H1 (cell line): ENCODE measurements around the gene CWH43. TPM values are rescaled to one million over a fixed set of nuclear protein-coding genes. Genes with fewer than 3 reads are reported as not detected.

Source experiments
- ASH2L ChIP-seq: fragments of 200-600, 300-600 bp; sonication (generic); IDR thresholded peaks from one replicate; pipeline ENCODE4 v1.7.1; 2017; ENCODE audit warnings: low read length
- BACH1 ChIP-seq: IDR thresholded peaks from 2 replicates; pipeline ENCODE4 v1.6.1; 2012; ENCODE audit warnings: low read length, improper control_type of control experiment
- BCL11A ChIP-seq, 2 experiments: IDR thresholded peaks; one replicate each; pipeline ENCODE4 v1.6.1; 2011; ENCODE audit warnings: low read depth in 2 of 2, low read length in 2 of 2, mild to moderate bottlenecking in 2 of 2
- JUN ChIP-seq: IDR thresholded peaks from 2 replicates; pipeline ENCODE4 v1.6.1; 2011; ENCODE audit warnings: low read depth, mild to moderate bottlenecking, improper control_type of control experiment, low read length
- PHF8 ChIP-seq: fragments of 200-600 bp; sonication (generic); conservative IDR thresholded peaks from 2 replicates; pipeline ENCODE4 v1.7.1; 2012; ENCODE audit warnings: low read depth, mild to moderate bottlenecking, inconsistent platforms, low read length, moderate library complexity
- POLR2A ChIP-seq, 2 experiments: IDR thresholded peaks; 1 replicate in 1 of 2; 2 replicates in 1 of 2; pipeline ENCODE4 v1.6.1; 2011; ENCODE audit warnings: low read depth in 2 of 2, low read length in 2 of 2, mild to moderate bottlenecking in 2 of 2; ENCODE audit errors: control extremely low read depth in 1 of 2
- POLR2AphosphoS5 ChIP-seq: IDR thresholded peaks from 2 replicates; pipeline ENCODE4 v1.6.1; 2011; ENCODE audit warnings: low read depth, low read length
- RAD21 ChIP-seq, 2 experiments: IDR thresholded peaks in 1 of 2; conservative IDR thresholded peaks in 1 of 2; 2 replicates each; pipeline ENCODE4 v1.6.1; 2011; ENCODE audit warnings: low read depth in 2 of 2, low read length in 2 of 2, improper control_type of control experiment in 1 of 2, inconsistent platforms in 1 of 2, mild to moderate bottlenecking in 1 of 2, moderate library complexity in 1 of 2
- TBP ChIP-seq: IDR thresholded peaks from 2 replicates; pipeline ENCODE4 v1.6.1; 2011; ENCODE audit warnings: low read depth, low read length, improper control_type of control experiment
- TEAD4 ChIP-seq: IDR thresholded peaks from 2 replicates; pipeline ENCODE4 v1.6.1; 2012; ENCODE audit warnings: low read depth, low read length, inconsistent platforms, mixed read lengths
- YY1 ChIP-seq: IDR thresholded peaks from 2 replicates; pipeline ENCODE4 v1.6.1; 2011; ENCODE audit warnings: low read depth, mild to moderate bottlenecking, low read length
- polyA plus RNA-seq, 7 experiments: library from polyadenylated mRNA; depleted of rRNA in 3 of 7; stranded (reverse) in 5 of 7; unstranded in 2 of 7; fragments of >200 nt in 5 of 7; fragments of 200-250 nt in 2 of 7; gene quantifications; 1 replicate in 5 of 7; 2 replicates in 1 of 7; 4 replicates in 1 of 7; pipeline versions ENCODE4 v1.2.1 to v1.2.3, GENCODE V29; 2011 to 2013; ENCODE audit warnings: missing spikeins in 2 of 7, mixed read lengths in 2 of 7
- total RNA-seq: library from RNA; stranded (reverse); fragmentation: NEBNext Ultra II Directional; extraction: Animal tissue kit (Norgen Biotek cat#: 25700); gene quantifications from 2 replicates; pipeline ENCODE4 v1.2.1, GENCODE V29; 2021

The CWH43 gene
- total and polyA plus RNA-seq, 2 of the 8 experiments (the other 6 are each of a cell fraction or from before 2014, with no cell fraction given), result not detected

DNA sequence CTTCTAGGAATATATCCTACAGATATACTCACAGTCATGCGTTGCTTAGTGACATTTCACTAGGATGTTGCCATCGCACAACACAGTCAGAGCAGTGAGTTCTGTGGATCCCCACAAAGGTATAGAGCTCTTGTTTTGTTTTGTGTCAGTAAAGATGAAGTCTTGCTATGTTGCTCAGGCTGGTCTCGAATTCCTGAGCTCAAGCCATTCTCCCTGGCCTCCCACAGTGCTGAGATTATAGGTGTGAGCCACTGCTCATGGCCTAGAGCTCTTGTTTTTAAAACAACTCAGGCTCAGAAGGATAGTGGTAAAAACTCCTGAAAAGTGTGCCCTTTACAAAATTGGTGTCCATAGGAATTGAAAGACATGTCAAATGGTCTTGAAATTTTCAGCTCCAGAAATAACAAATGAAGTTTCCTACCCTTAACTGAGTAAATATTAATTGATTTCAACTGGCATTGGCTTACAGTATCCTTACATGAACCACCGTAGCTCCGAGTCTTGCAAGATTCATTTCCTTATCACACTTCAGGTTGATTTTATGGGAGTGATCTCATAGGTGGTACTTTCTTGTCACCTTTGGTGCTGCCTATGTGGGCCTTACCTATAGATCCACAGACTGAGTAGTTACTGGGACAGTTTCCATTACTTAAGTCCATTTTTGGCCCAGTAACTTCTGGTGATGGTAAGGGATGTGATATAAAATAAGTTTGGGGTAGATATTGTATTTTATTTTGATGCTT is 3.6 kb downstream of the CWH43 start (continued):
- TF ChIP-seq BACH1, result no peak
- no peak for TF ChIP-seq TBP
- no peak for TF ChIP-seq JUN
- no peak for TF ChIP-seq YY1
- no peak for TF ChIP-seq PHF8
- TF ChIP-seq POLR2A (IDR thresholded peaks at IDR 0.05; ENCODE audit: control extremely low read depth in 1 of 2, low read depth in 2 of 2, low read length in 2 of 2), result no peak
- no peak for TF ChIP-seq ASH2L
- TF ChIP-seq POLR2AphosphoS5, result no peak
- no peak for TF ChIP-seq BCL11A (IDR thresholded peaks at IDR 0.05; ENCODE audit: low read depth in 2 of 2, low read length in 2 of 2)
- no peak for TF ChIP-seq TEAD4
- no peak for TF ChIP-seq RAD21 (IDR thresholded peaks at IDR 0.05 in 1 of 2, conservative IDR thresholded peaks at IDR 0.05 in 1 of 2; ENCODE audit: low read depth in 2 of 2, low read length in 2 of 2)
